Mesenchymal stem cell (in vitro differentiated cells and primary cell): Measurements from ENCODE around the gene GRIN2D.
A peak's percentile ranks its signal among the peaks of the same experiment; 100 is the strongest.

Experiments
- DNase-seq: peaks from one replicate; pipeline ENCODE4 v3.0.0-alpha.2; 2013
- H2AFZ ChIP-seq: one replicate; pipeline ENCODE4 v1.6.1; 2013; ENCODE audit warnings: low read depth, mild to moderate bottlenecking, control low read depth, inconsistent platforms, low read length, moderate library complexity
- H2AK5ac ChIP-seq: 2 replicates; pipeline ENCODE4 v1.6.1; 2013; ENCODE audit warnings: low read length, moderate library complexity, mild to moderate bottlenecking, inconsistent platforms; ENCODE audit not compliant: severe bottlenecking
- H2BK120ac ChIP-seq: one replicate; pipeline ENCODE4 v1.6.1; 2013; ENCODE audit warnings: low read depth, mild to moderate bottlenecking, inconsistent platforms, low read length, moderate library complexity
- H2BK12ac ChIP-seq, 2 experiments: one replicate each; pipeline ENCODE4 v1.6.1; 2013; ENCODE audit warnings: inconsistent platforms in 2 of 2, low read length in 2 of 2, mild to moderate bottlenecking in 2 of 2, moderate library complexity in 2 of 2, control low read depth in 1 of 2
- H2BK15ac ChIP-seq: one replicate; pipeline ENCODE4 v1.6.1; 2013; ENCODE audit warnings: mild to moderate bottlenecking, low read depth, inconsistent platforms; ENCODE audit not compliant: poor library complexity, severe bottlenecking
- H2BK5ac ChIP-seq: 2 replicates; pipeline ENCODE4 v1.6.1; 2013; ENCODE audit warnings: low read depth, mild to moderate bottlenecking, low read length, control low read depth, inconsistent platforms; ENCODE audit not compliant: poor library complexity, severe bottlenecking
- H3K14ac ChIP-seq, 2 experiments: one replicate each; pipeline ENCODE4 v1.6.1; 2013; ENCODE audit warnings: inconsistent platforms in 2 of 2, low read length in 2 of 2, control low read depth in 1 of 2, mild to moderate bottlenecking in 1 of 2, moderate library complexity in 1 of 2
- H3K18ac ChIP-seq, 2 experiments: one replicate each; pipeline ENCODE4 v1.6.1; 2013; ENCODE audit warnings: inconsistent platforms in 2 of 2, low read length in 2 of 2, control low read depth in 1 of 2, low read depth in 1 of 2, mild to moderate bottlenecking in 1 of 2
- H3K23ac ChIP-seq, 2 experiments: one replicate each; pipeline ENCODE4 v1.6.1; 2013; ENCODE audit warnings: inconsistent platforms in 2 of 2, low read length in 2 of 2, mild to moderate bottlenecking in 2 of 2, moderate library complexity in 2 of 2, control low read depth in 1 of 2
- H3K27ac ChIP-seq: 2 replicates; pipeline ENCODE4 v1.5.1; 2013; ENCODE audit warnings: mild to moderate bottlenecking, moderate library complexity, low read length, control low read depth, inconsistent platforms; ENCODE audit not compliant: poor library complexity, severe bottlenecking
- H3K27me3 ChIP-seq, 2 experiments: 2 replicates each; pipeline versions ENCODE4 v1.6.1 to v1.7.0; 2013; ENCODE audit warnings: low read length in 2 of 2, mild to moderate bottlenecking in 2 of 2, moderate library complexity in 2 of 2, control low read depth in 1 of 2, inconsistent platforms in 1 of 2; ENCODE audit not compliant: control insufficient read depth in 1 of 2, insufficient read depth in 1 of 2
- H3K36me3 ChIP-seq, 2 experiments: 2 replicates each; pipeline versions ENCODE4 v1.6.1 to v1.7.0; 2013; ENCODE audit warnings: low read length in 2 of 2, control low read depth in 1 of 2, inconsistent platforms in 1 of 2, low read depth in 1 of 2, mild to moderate bottlenecking in 1 of 2; ENCODE audit not compliant: insufficient read depth in 2 of 2, control insufficient read depth in 1 of 2
- H3K4ac ChIP-seq, 2 experiments: one replicate each; pipeline ENCODE4 v1.6.1; 2013; ENCODE audit warnings: inconsistent platforms in 2 of 2, low read length in 2 of 2, mild to moderate bottlenecking in 2 of 2, moderate library complexity in 2 of 2, control low read depth in 1 of 2, low read depth in 1 of 2
- H3K4me1 ChIP-seq: 2 replicates; pipeline ENCODE4 v1.6.1; 2013; ENCODE audit warnings: low read depth, low read length, control low read depth; ENCODE audit not compliant: control insufficient read depth, insufficient read depth
- H3K4me2 ChIP-seq: 2 replicates; pipeline ENCODE4 v1.6.1; 2013; ENCODE audit warnings: low read length, mild to moderate bottlenecking, inconsistent platforms; ENCODE audit not compliant: poor library complexity, severe bottlenecking
- H3K4me3 ChIP-seq, 2 experiments: 2 replicates each; pipeline versions ENCODE4 v1.5.1 to v1.7.0; 2013; ENCODE audit warnings: low read length in 2 of 2, mild to moderate bottlenecking in 2 of 2, control low read depth in 1 of 2, low read depth in 1 of 2; ENCODE audit not compliant: insufficient read depth in 1 of 2
- H3K79me1 ChIP-seq: replicated peaks from 2 replicates; pipeline ENCODE4 v1.6.1; 2013; ENCODE audit warnings: mild to moderate bottlenecking, control low read depth, low read length, inconsistent platforms; ENCODE audit not compliant: poor library complexity, severe bottlenecking
- H3K9ac ChIP-seq: 2 replicates; pipeline ENCODE4 v1.7.0; 2013; ENCODE audit warnings: mild to moderate bottlenecking, low read length, moderate library complexity
- H3K9me3 ChIP-seq: 2 replicates; pipeline ENCODE4 v1.7.0; 2013; ENCODE audit warnings: mild to moderate bottlenecking, low read length; ENCODE audit not compliant: control insufficient read depth
- H4K8ac ChIP-seq: one replicate; pipeline ENCODE4 v1.6.1; 2013; ENCODE audit warnings: inconsistent platforms, mild to moderate bottlenecking, low read length, moderate library complexity
- H4K91ac ChIP-seq: one replicate; pipeline ENCODE4 v1.6.1; 2013; ENCODE audit warnings: mild to moderate bottlenecking, low read length, inconsistent platforms
- WGBS: methylation state at CpG from one replicate; pipeline ENCODE4 v1.1.7; 2013; ENCODE audit warnings: mixed read lengths; 5-methylcytosine and 5-hydroxymethylcytosine counted together

Gene GRIN2D

DNA sequence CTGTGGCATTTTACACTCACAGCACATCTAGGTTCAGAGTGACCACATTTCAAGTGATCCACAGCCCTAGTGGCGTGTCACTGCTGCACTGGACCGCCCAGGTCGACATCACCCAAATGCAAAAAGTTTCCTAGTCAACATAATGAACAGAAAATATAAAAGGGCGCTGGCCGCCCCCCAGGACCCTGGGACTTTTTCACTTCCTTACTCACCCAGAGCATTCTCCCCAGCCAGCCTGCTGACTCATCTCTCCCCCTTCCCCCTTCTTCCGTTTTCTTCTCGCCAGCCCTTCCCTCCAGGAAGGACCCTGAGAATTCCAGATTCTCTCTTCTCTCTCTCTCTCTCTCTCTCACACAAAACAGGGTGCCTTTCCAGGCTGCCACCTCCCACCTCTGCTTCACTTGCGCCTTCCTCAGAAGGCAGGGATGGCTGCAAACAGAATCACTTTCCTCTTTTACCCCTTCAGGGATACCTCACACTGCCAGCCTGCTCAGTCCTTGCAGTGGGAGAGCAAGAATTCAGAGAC is 31.3 kb downstream of the GRIN2D start:
- Histone ChIP-seq H3K36me3 (no peaks in the 10 kb centered on the region), H3K4ac (peak overlapping the region; percentile 57 to 73), H2BK5ac (no peak overlapping the region), H4K8ac (peak overlapping the region; percentile 100), H3K9me3 (no peaks in the 10 kb centered on the region), H2AFZ (peak overlapping the region; percentile 83), H3K27ac (peak overlapping the region; percentile 93), H3K18ac (peak overlapping the region; percentile 82 to 93), H2AK5ac (no peak overlapping the region), H3K27me3 (no peaks in the 10 kb centered on the region), H3K79me1 (no peaks in the 10 kb centered on the region), H2BK15ac (no peak overlapping the region), H3K14ac (no peak overlapping the region), H3K4me2 (peak overlapping the region; percentile 54), H2BK120ac (peak overlapping the region; percentile 85), H3K23ac (no peak overlapping the region), H3K4me3 (peak overlapping the region in 1 of 2 experiments; percentile 37), H2BK12ac (peak overlapping the region in 1 of 2 experiments; percentile 66), H3K9ac (peak overlapping the region; percentile 72), H3K4me1 (peaks cover 5% of the 10 kb centered on the region), H4K91ac (peak overlapping the region; percentile 98)
- 5% methylated on average over 8 of the region's 8 CpGs for WGBS
- DNase-seq, result peak; percentile 87

DNA sequence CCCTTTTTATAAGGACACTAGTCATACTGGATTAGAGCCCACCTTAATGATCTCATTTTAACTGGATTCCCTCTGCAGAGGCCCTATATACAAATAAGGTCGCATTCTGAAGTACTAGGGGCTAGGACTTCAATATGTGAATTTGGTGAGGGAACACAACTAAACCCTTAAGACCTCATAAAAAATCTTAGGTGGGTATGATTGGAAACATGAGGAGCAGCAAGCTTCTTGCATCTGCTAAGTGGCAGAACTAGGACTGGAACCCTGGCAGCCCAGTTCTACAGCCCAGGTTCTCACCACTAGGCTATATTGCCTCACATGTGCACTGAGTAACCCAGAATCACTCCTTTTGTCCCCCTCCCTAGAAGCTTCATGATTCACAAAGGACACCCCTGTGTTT is 35.2 kb downstream of the GRIN2D start:
- Histone ChIP-seq H3K23ac (no peak overlapping the region), H3K4me2 (no peak overlapping the region)

DNA sequence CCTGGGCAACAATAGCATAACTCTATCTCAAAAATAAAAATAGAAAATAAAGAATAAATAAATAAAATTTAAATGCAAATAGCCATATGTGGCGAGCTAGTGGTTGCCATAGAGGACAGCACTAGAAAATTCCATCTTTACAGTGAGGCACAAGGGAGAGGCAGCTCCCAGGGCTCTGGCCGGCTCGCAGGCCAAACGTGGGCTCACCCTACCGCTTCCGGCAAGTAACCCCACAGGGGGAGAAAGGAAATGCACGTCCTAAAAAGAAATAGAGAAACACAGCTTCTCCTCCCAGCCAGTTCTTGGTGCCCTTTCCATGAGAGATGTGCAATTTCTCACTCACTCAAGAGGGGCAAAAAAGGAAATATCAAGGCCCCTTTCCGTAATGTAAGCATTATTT is 39.9 kb downstream of the GRIN2D start:
- no peaks in the 10 kb centered on the region for H3K9me3 ChIP-seq
- H3K4ac ChIP-seq, result no peak overlapping the region
- no peaks in the 10 kb centered on the region for H3K4me1 ChIP-seq
- no peak overlapping the region for H2AK5ac ChIP-seq
- H3K4me2 ChIP-seq, result no peak overlapping the region
- H3K27me3 ChIP-seq, result no peaks in the 10 kb centered on the region
- no peak overlapping the region for H2AFZ ChIP-seq
- no peak overlapping the region for H3K9ac ChIP-seq
- DNase-seq, result no peak
- H3K4me3 ChIP-seq, result no peak overlapping the region
- no peak overlapping the region for H3K14ac ChIP-seq
- H3K23ac ChIP-seq, result no peak overlapping the region
- H2BK12ac ChIP-seq, result no peak overlapping the region
- 92% methylated on average over 8 of the region's 8 CpGs for WGBS
- no peak overlapping the region for H3K18ac ChIP-seq
- H4K8ac ChIP-seq, result no peak overlapping the region
- no peak overlapping the region for H3K27ac ChIP-seq
- no peak overlapping the region for H4K91ac ChIP-seq
- no peak overlapping the region for H2BK5ac ChIP-seq
- no peaks in the 10 kb centered on the region for H3K79me1 ChIP-seq
- H2BK15ac ChIP-seq, result no peak overlapping the region
- H3K36me3 ChIP-seq, result no peaks in the 10 kb centered on the region
- H2BK120ac ChIP-seq, result no peak overlapping the region

More for the DNA sequence above, 35.2 kb downstream of the GRIN2D start:
- Histone ChIP-seq H3K14ac (no peak overlapping the region), H3K27me3 (no peaks in the 10 kb centered on the region), H2AFZ (no peak overlapping the region), H3K4ac (no peak overlapping the region), H4K91ac (no peak overlapping the region), H2BK5ac (no peak overlapping the region), H2BK120ac (no peak overlapping the region), H3K4me1 (peaks cover 3% of the 10 kb centered on the region), H3K27ac (no peak overlapping the region), H3K4me3 (no peak overlapping the region), H3K79me1 (no peaks in the 10 kb centered on the region), H3K9ac (no peak overlapping the region), H3K18ac (no peak overlapping the region), H2BK12ac (no peak overlapping the region), H2AK5ac (no peak overlapping the region), H4K8ac (no peak overlapping the region), H3K9me3 (no peaks in the 10 kb centered on the region), H2BK15ac (no peak overlapping the region), H3K36me3 (no peaks in the 10 kb centered on the region)
- no peak for DNase-seq
- WGBS, result no CpG with 5 or more reads among the region's 1 CpG

DNA sequence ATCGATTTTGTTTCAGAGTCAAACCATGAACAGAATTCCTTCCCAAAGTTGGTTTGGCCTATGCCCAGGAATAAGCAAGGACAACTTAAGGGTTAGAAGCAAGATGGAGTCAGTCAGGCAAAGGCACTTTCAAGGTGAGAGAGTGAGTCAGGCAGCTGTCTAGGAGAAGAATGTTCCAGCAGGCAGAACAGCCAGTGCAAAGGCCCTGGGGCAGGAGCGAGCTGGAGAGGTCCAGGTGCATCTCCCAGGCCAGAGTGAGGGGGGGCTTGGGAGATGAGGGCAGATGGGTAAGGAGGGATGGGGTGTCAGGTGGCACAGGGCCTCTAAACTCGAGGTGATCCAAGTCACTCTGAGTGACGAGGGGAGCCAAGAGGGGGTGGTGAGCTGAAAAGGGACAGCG is 43.1 kb downstream of the GRIN2D start:
- DNase-seq, result no peak
- 90% methylated on average over 4 of the region's 5 CpGs for WGBS

More for the DNA sequence above, 43.1 kb downstream of the GRIN2D start:
- H2AK5ac ChIP-seq, result no peak overlapping the region
- H3K27ac ChIP-seq, result no peak overlapping the region
- no peak overlapping the region for H3K9ac ChIP-seq
- no peak overlapping the region for H3K4ac ChIP-seq
- no peak overlapping the region for H2BK12ac ChIP-seq
- no peak overlapping the region for H3K18ac ChIP-seq
- H3K36me3 ChIP-seq, result peaks cover 0 to 2% of the 10 kb centered on the region in 2 experiments
- no peak overlapping the region for H3K23ac ChIP-seq
- no peaks in the 10 kb centered on the region for H3K4me1 ChIP-seq
- no peaks in the 10 kb centered on the region for H3K27me3 ChIP-seq
- H2BK5ac ChIP-seq, result no peak overlapping the region
- no peak overlapping the region for H2BK15ac ChIP-seq
- no peak overlapping the region for H2BK120ac ChIP-seq
- no peak overlapping the region for H4K91ac ChIP-seq
- no peaks in the 10 kb centered on the region for H3K79me1 ChIP-seq
- H3K4me3 ChIP-seq, result no peak overlapping the region
- no peak overlapping the region for H3K14ac ChIP-seq
- H3K4me2 ChIP-seq, result no peak overlapping the region
- H3K9me3 ChIP-seq, result no peaks in the 10 kb centered on the region
- peak overlapping the region; percentile 1 for H4K8ac ChIP-seq
- H2AFZ ChIP-seq, result no peak overlapping the region
